ENCODE measurements around the gene KCNC3. TPM values are rescaled to one million over a fixed set of nuclear protein-coding genes. Genes with fewer than 3 reads are reported as not detected.

KCNC3 gene
- polyA plus RNA-seq, 1 experiment: not detected

DNA sequence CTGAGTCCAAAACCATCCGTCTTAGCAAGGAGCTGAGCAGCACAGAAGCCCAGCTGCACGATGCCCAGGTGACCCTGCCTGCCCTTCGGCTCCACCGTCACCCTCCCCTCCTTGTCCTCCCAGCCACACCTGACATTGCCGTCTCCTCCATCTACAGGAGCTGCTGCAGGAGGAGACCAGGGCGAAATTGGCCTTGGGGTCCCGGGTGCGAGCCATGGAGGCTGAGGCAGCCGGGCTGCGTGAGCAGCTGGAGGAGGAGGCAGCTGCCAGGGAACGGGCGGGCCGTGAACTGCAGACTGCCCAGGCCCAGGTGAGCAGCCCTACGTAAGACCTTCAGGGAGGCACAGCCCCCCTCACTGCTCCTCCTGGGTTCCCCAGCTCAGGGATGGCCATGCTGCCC lies 49.1 kb downstream of the KCNC3 start:
- H3K27me3 ChIP-seq (ENCODE audit: control insufficient read depth, insufficient read depth, low read length): no peaks in the 10 kb centered on the region
- no peak overlapping the region for H3K27ac ChIP-seq (ENCODE audit: low read depth, low read length)
- POLR2A ChIA-PET: no interaction called here
- peaks cover 7% of the 10 kb centered on the region; the same call in 1 of the 2 replicates for H3K9me3 ChIP-seq (ENCODE audit: control insufficient read depth, insufficient read depth, low read length)
- no peak overlapping the region for H3K4me3 ChIP-seq (ENCODE audit: low read depth, low read length)
- TF ChIP-seq, protein P1, sequence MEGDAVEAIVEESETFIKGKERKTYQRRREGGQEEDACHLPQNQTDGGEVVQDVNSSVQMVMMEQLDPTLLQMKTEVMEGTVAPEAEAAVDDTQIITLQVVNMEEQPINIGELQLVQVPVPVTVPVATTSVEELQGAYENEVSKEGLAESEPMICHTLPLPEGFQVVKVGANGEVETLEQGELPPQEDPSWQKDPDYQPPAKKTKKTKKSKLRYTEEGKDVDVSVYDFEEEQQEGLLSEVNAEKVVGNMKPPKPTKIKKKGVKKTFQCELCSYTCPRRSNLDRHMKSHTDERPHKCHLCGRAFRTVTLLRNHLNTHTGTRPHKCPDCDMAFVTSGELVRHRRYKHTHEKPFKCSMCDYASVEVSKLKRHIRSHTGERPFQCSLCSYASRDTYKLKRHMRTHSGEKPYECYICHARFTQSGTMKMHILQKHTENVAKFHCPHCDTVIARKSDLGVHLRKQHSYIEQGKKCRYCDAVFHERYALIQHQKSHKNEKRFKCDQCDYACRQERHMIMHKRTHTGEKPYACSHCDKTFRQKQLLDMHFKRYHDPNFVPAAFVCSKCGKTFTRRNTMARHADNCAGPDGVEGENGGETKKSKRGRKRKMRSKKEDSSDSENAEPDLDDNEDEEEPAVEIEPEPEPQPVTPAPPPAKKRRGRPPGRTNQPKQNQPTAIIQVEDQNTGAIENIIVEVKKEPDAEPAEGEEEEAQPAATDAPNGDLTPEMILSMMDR (IDR thresholded peaks at IDR 0.05; ENCODE audit: low read depth, low read length): no peak
- CTCF ChIA-PET: no interaction called here
- DNase-seq (ENCODE audit: low read depth, low spot score): no peak

DNA sequence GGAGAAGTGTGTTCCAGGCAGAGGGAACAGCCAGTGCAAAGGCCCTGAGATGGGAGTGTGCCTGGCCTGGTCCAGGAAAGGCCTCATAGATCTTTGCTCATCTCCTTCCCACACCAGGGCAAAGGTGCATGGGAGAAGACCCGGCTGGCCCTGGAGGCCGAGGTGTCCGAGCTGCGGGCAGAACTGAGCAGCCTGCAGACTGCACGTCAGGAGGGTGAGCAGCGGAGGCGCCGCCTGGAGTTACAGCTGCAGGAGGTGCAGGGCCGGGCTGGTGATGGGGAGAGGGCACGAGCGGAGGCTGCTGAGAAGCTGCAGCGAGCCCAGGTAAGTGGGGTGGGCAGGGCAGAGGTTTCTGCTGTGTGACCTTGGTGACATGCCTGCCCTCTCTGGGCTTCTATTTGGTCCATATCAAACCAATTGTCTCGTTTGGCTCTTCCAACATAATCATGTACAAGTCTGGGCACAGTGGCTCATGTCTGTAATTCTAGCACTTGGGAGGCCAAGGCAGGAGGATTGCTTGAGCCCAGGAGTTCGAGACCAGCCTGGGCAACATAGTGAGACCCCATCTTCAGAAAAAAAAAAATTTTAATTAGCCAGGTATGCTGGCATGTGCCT lies 51.1 kb downstream of the KCNC3 start:
- DNase-seq (ENCODE audit: low read depth, low spot score): no peak
- no peak overlapping the region for H3K4me3 ChIP-seq (ENCODE audit: low read depth, low read length)
- CTCF ChIA-PET: no interaction called here
- H3K9me3 ChIP-seq (ENCODE audit: control insufficient read depth, insufficient read depth, low read length): peaks cover 7% of the 10 kb centered on the region; the same call in 1 of the 2 replicates
- POLR2A ChIA-PET: no interaction called here
- TF ChIP-seq, protein P1 (IDR thresholded peaks at IDR 0.05; ENCODE audit: low read depth, low read length): no peak
- H3K27ac ChIP-seq (ENCODE audit: low read depth, low read length): no peak overlapping the region
- no peaks in the 10 kb centered on the region for H3K27me3 ChIP-seq (ENCODE audit: control insufficient read depth, insufficient read depth, low read length)

DNA sequence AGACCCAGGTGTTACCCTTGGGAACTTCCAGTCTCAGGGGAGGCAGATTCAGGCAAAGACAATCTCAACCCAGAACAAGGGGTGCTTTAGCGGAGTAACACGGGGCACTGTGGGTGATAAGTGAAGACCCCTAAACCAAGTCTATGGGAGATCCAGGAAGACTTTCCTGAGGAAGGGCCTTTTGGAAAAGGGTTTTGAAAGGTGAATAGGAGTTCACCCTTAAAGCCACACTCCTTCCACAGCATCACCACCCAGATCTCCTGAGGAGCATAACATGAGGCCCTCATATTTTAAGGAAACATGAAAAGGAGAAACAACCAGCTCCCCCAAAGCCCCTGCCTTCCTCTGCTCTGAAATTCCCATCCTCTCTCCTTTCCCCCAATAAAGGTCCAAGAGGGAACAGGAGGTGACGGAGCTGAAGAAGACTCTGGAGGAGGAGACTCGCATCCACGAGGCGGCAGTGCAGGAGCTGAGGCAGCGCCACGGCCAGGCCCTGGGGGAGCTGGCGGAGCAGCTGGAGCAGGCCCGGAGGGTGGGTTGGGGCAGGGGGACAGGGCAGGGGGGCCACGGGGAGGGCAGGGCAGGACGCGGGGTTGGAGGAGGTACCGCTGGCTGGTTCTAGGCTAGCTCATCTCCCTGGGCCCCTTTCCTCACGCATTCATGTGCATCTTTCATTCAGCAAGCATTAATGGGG lies 52.7 kb downstream of the KCNC3 start:
- ChIA-PET POLR2A (no interaction called here), CTCF (no interaction called here)
- H3K27me3 ChIP-seq (ENCODE audit: control insufficient read depth, insufficient read depth, low read length): no peaks in the 10 kb centered on the region
- H3K9me3 ChIP-seq (ENCODE audit: control insufficient read depth, insufficient read depth, low read length): peaks cover 7% of the 10 kb centered on the region; the same call in 1 of the 2 replicates
- no peak for DNase-seq (ENCODE audit: low read depth, low spot score)
- H3K4me3 ChIP-seq (ENCODE audit: low read depth, low read length): no peak overlapping the region
- H3K27ac ChIP-seq (ENCODE audit: low read depth, low read length): no peak overlapping the region
- TF ChIP-seq, protein P1 (IDR thresholded peaks at IDR 0.05; ENCODE audit: low read depth, low read length): no peak

DNA sequence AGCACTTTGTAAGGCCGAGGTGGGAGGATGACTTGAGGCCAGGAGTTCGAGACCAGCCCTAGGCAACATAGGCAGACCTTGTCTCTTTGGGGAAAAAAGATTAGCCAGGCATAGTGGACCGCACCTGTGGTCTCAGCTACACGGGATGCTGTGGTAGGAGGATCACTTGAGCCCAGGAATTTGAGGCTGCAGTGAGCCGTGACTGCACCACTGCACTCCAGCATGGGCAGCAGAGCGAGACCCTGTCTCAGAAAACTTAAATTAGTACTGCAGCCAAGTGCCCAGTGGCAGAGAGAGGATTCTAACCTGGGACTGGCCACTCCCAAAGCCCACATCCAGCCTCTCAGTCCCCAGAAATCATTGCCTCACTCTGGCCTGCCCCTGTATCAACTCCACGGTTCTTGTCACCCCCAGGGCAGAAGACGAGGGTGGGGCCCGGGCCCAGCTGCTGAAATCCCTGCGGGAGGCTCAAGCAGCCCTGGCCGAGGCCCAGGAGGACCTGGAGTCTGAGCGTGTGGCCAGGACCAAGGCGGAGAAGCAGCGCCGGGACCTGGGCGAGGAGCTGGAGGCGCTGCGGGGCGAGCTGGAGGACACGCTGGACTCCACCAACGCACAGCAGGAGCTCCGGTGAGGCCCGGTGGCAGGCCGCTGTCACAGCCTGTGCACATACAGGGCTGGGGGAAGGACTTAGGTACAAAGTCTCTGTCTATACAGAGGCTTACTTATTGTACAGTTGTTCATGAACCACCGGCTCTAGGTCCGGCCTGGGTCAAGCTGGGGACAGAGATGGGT lies 53.4 kb downstream of the KCNC3 start:
- DNase-seq (ENCODE audit: low read depth, low spot score): no peak
- TF ChIP-seq, protein P1 (IDR thresholded peaks at IDR 0.05; ENCODE audit: low read depth, low read length): no peak
- Histone ChIP-seq H3K27ac (ENCODE audit: low read depth, low read length) (no peak overlapping the region), H3K9me3 (ENCODE audit: control insufficient read depth, insufficient read depth, low read length) (peaks cover 12% of the 10 kb centered on the region; the same call in 1 of the 2 replicates), H3K27me3 (ENCODE audit: control insufficient read depth, insufficient read depth, low read length) (no peaks in the 10 kb centered on the region), H3K4me3 (ENCODE audit: low read depth, low read length) (no peak overlapping the region)
- CTCF ChIA-PET: no interaction called here
- POLR2A ChIA-PET: no interaction called here

DNA sequence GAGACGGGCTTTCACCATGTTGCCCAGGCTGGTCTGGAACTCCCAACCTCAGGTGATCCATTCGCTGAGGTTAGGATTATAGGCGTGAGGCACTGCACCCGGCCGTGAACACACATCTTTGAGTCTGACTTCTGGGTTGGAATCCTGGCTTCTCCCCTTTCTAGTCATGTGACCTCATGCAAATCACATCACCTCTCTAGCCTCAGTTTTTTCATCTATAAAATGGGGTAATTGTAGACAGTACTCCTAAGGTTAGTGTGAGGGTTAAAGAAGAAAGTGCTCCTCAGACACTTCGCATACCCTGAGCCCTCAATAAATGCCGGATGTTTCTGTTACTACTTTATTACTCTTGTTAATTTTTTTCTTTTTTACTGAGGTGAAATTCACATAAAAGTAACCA lies 55.4 kb downstream of the KCNC3 start:
- no peak for DNase-seq (ENCODE audit: low read depth, low spot score)
- H3K9me3 ChIP-seq (ENCODE audit: control insufficient read depth, insufficient read depth, low read length): peaks cover 12% of the 10 kb centered on the region; the same call in 1 of the 2 replicates
- POLR2A ChIA-PET: no interaction called here
- H3K27me3 ChIP-seq (ENCODE audit: control insufficient read depth, insufficient read depth, low read length): no peaks in the 10 kb centered on the region
- CTCF ChIA-PET: no interaction called here
- H3K4me3 ChIP-seq (ENCODE audit: low read depth, low read length): no peak overlapping the region
- TF ChIP-seq, protein P1 (IDR thresholded peaks at IDR 0.05; ENCODE audit: low read depth, low read length): no peak
- H3K27ac ChIP-seq (ENCODE audit: low read depth, low read length): no peak overlapping the region
